ENCODE measurements around the gene CLEC4G.

GRCh38 chr19:7744871-7745650 is 13.2 kb upstream of the CLEC4G start:
- TF ChIP-seq POLR2A (IDR thresholded peaks at IDR 0.05) (no peak), CTCF (IDR thresholded peaks at IDR 0.05) (no peak)
